ENCODE data around the gene AFDN. TPM values are rescaled to one million over a fixed set of nuclear protein-coding genes. Genes with fewer than 3 reads are reported as not detected.

Gene AFDN
- total RNA-seq, 1 donor from 2014 or later: 162 TPM

DNA sequence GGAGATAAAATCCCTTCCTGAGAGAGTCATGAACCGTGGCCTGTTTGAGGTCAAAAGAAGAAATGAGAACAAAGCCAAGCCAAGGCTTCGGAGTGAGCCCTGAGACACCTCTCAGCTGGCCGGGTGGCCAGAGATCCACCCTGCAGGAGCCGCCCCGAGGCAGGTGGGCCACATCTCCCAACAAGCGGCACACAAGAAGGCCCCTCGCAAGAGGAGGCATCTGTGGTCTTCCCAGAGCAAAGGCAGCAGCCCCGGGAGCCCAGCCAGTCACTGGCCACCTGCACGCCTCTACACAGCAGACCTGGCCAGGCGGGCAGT is 30.9 kb upstream of the AFDN start:
- no peaks in the 10 kb centered on the region for H3K27me3 ChIP-seq
- intact Hi-C loops (cut with DNase I): no loop called here
- H3K4me3 ChIP-seq: peak overlapping the region in 1 of 2 donors; percentile 29
- TF ChIP-seq POLR2AphosphoS5 (IDR thresholded peaks at IDR 0.05; ENCODE audit: insufficient read depth in 1 of 2, low read depth in 1 of 2) (no peak), POLR2A (IDR thresholded peaks at IDR 0.05) (no peak), CTCF (IDR thresholded peaks at IDR 0.05) (no peak)
- H3K4me1 ChIP-seq: peaks cover 6% of the 10 kb centered on the region
- DNase-seq (ENCODE audit: extremely low spot score in 2 of 2): no peak
- H3K9me3 ChIP-seq: no peaks in the 10 kb centered on the region
- H3K27ac ChIP-seq: no peak overlapping the region
- H3K36me3 ChIP-seq: no peaks in the 10 kb centered on the region

- Histone ChIP-seq H3K4me3 (peak overlapping the region; percentile 20 to 29), H3K4me1 (peaks cover 6% of the 10 kb centered on the region), H3K9me3 (no peaks in the 10 kb centered on the region), H3K36me3 (no peaks in the 10 kb centered on the region), H3K27me3 (no peaks in the 10 kb centered on the region), H3K27ac (no peak overlapping the region)
- DNase-seq (ENCODE audit: extremely low spot score in 2 of 2): no peak
- intact Hi-C loops (cut with DNase I): no loop called here
- TF ChIP-seq CTCF (IDR thresholded peaks at IDR 0.05) (no peak), POLR2A (IDR thresholded peaks at IDR 0.05) (no peak), POLR2AphosphoS5 (IDR thresholded peaks at IDR 0.05; ENCODE audit: insufficient read depth in 1 of 2, low read depth in 1 of 2) (no peak)
These were observed 30.3 kb upstream of the AFDN start for GRCh38 chr6:167796192-167796981.

GRCh38 chr6:167797011-167797471 is 29.7 kb upstream of the AFDN start:
- Histone ChIP-seq H3K9me3 (no peaks in the 10 kb centered on the region), H3K27me3 (no peaks in the 10 kb centered on the region), H3K27ac (no peak overlapping the region), H3K4me1 (peaks cover 6% of the 10 kb centered on the region), H3K4me3 (peak overlapping the region; percentile 20 to 29), H3K36me3 (no peaks in the 10 kb centered on the region)
- DNase-seq (ENCODE audit: extremely low spot score in 2 of 2): no peak
- TF ChIP-seq POLR2A (IDR thresholded peaks at IDR 0.05): no peak
- TF ChIP-seq CTCF (IDR thresholded peaks at IDR 0.05): no peak
- TF ChIP-seq POLR2AphosphoS5 (IDR thresholded peaks at IDR 0.05; ENCODE audit: insufficient read depth in 1 of 2, low read depth in 1 of 2): no peak
- intact Hi-C loops (cut with DNase I): no loop called here

DNA sequence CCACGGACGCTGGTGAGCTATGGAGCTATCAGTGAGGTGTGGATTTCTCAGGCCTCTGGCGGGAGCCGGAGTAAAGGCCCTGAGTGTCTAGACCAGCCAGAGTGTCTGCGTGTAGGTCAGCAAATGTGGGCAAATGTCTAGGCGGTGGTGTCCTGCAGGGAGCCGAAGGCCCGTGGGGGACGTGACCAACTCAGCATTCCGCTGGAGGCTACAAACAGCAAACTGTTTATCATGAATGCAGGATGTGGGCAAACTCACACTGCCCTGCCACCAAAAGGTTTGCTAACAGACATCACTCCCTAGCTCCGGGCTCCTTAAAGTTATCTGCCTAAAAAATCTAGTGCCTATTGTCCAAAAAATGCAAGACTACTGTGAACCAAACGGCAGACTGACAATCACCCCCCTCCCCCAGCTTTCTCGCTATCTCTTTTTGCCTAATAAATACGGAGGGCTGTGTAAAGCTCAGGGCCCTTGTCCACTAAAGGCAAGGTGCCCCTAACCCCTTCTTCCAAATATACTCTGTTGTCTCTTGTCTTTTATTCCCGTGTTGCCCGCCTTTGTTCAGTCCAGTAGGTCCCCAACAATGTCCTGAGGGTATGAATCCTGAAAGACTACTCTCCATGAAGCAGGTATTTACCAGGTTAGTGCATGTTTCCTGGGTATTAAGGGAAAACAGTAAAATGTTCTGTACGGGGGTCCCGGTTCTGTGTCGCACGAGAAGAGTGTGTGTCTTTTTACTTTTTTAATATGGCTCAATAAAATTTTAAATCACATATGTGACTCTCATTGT is 29.0 kb upstream of the AFDN start:
- Histone ChIP-seq H3K4me1 (peaks cover 6% of the 10 kb centered on the region), H3K9me3 (no peaks in the 10 kb centered on the region), H3K27me3 (no peaks in the 10 kb centered on the region), H3K4me3 (no peak overlapping the region), H3K36me3 (no peaks in the 10 kb centered on the region), H3K27ac (no peak overlapping the region)
- DNase-seq (ENCODE audit: extremely low spot score in 2 of 2): no peak
- TF ChIP-seq POLR2AphosphoS5 (IDR thresholded peaks at IDR 0.05; ENCODE audit: insufficient read depth in 1 of 2, low read depth in 1 of 2): no peak
- TF ChIP-seq CTCF (IDR thresholded peaks at IDR 0.05): no peak
- no peak for TF ChIP-seq POLR2A (IDR thresholded peaks at IDR 0.05)
- intact Hi-C loops (cut with DNase I): no loop called here

- Histone ChIP-seq H3K27ac (no peak overlapping the region), H3K27me3 (no peaks in the 10 kb centered on the region)
These were observed 28.3 kb upstream of the AFDN start for GRCh38 chr6:167798453-167798852.

More at GRCh38 chr6:167798453-167798852, 28.3 kb upstream of the AFDN start:
- H3K4me3 ChIP-seq: no peak overlapping the region
- TF ChIP-seq CTCF (IDR thresholded peaks at IDR 0.05) (no peak), POLR2A (IDR thresholded peaks at IDR 0.05) (no peak), POLR2AphosphoS5 (IDR thresholded peaks at IDR 0.05; ENCODE audit: insufficient read depth in 1 of 2, low read depth in 1 of 2) (no peak)
- no peak for DNase-seq (ENCODE audit: extremely low spot score in 2 of 2)
- H3K4me1 ChIP-seq: peaks cover 6% of the 10 kb centered on the region
- no peaks in the 10 kb centered on the region for H3K9me3 ChIP-seq
- H3K36me3 ChIP-seq: no peaks in the 10 kb centered on the region
- intact Hi-C loops (cut with DNase I): no loop called here

Data from vagina (tissue), 2 donors.